ENCODE measurements around the gene FBXW11.

DNA sequence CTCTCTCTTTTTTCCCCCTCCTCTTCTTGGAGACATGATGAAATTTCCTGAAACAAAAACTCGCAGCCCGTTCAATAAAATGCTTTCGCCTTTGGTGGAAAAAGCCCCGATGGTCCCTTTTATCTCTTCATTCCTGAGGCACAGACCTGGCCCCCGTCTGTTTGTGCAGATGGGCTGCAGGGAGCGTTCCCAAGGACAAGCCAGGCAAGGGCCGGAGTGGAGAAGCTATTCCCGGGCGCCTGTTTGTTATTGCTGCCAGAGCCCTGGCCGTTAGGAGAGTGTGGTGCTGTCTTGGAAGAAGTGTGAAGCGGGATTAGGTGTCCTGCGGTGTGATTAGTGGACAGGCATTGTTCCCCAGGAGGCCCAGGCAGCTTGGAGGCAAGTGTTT lies 149.0 kb downstream of the FBXW11 start:
- no peak for TF ChIP-seq POLR2A (IDR thresholded peaks at IDR 0.05)
- TF ChIP-seq CTCF (IDR thresholded peaks at IDR 0.05): no peak
